ENCODE data around the gene UBE2D2. TPM values are rescaled to one million over a fixed set of nuclear protein-coding genes. Genes with fewer than 3 reads are reported as not detected.
"Not testable (repeated sequence)": the region's sequence is repeated elsewhere in the genome, so short reads cannot be mapped to it uniquely, and the experiment has no call there.

Gene UBE2D2
- total and polyA plus RNA-seq, 2 of the 13 experiments (the other 11 are each of a cell fraction or from before 2014, with no cell fraction given) = 79.1 to 109 TPM

- TF ChIP-seq TFAP4 (IDR thresholded peaks at IDR 0.05; ENCODE audit: borderline replicate concordance, low read depth) = peak; percentile 76; the same call in 1 of the 2 replicates
- TF ChIP-seq ZMYM4 (CRISPR knock-in tag; IDR thresholded peaks at IDR 0.05) = 0 out of 2 replicates have a peak, but pooled peaks have one; percentile 22
- TF ChIP-seq SALL2 (CRISPR knock-in tag; IDR thresholded peaks at IDR 0.05) = 0 out of 2 replicates have a peak, but pooled peaks have one; percentile 22
- not testable (repeated sequence) for TF ChIP-seq NONO (IDR thresholded peaks at IDR 0.05); NR2F6 (IDR thresholded peaks at IDR 0.05); USF2 (CRISPR knock-in tag; IDR thresholded peaks at IDR 0.05; ENCODE audit: borderline replicate concordance)
- peak; percentile 61; the same call in 1 of the 2 replicates for TF ChIP-seq NONO (CRISPR knock-in tag; conservative IDR thresholded peaks at IDR 0.05)
- peak; percentile 63; the same call in 1 of the 2 replicates for TF ChIP-seq ZNF788 (CRISPR knock-in tag; IDR thresholded peaks at IDR 0.05; ENCODE audit: borderline replicate concordance)
- peak; percentile 60; the same call in 1 of the 2 replicates for TF ChIP-seq MEIS2 (CRISPR knock-in tag; IDR thresholded peaks at IDR 0.05)
- peak; percentile 74 for TF ChIP-seq MNT (IDR thresholded peaks at IDR 0.05)
- TF ChIP-seq NR2F6 (CRISPR knock-in tag; IDR thresholded peaks at IDR 0.05) = peak; percentile 13; the same call in 1 of the 2 replicates
- TF ChIP-seq RAD21 (CRISPR knock-in tag; IDR thresholded peaks at IDR 0.05) = peak; percentile 83
- 0 out of 2 replicates have a peak, but pooled peaks have one; percentile 22 for TF ChIP-seq NFATC3 (CRISPR knock-in tag; IDR thresholded peaks at IDR 0.05)
- peak; percentile 65; the same call in 1 of the 2 replicates for TF ChIP-seq ERF (CRISPR knock-in tag; IDR thresholded peaks at IDR 0.05)
- peak; percentile 21 to 48; a peak in 1 of 4 replicates for TF ChIP-seq HMGXB4 (CRISPR knock-in tag; IDR thresholded peaks at IDR 0.05; ENCODE audit: borderline replicate concordance in 1 of 2, low read depth in 1 of 2)
- TF ChIP-seq ZNF441 (CRISPR knock-in tag; IDR thresholded peaks at IDR 0.05; ENCODE audit: borderline replicate concordance) = 0 out of 2 replicates have a peak, but pooled peaks have one; percentile 34
- TF ChIP-seq CTCF (CRISPR knock-in tag; IDR thresholded peaks at IDR 0.05) = peak; percentile 94
- TF ChIP-seq KDM5B (CRISPR knock-in tag; IDR thresholded peaks at IDR 0.05; ENCODE audit: borderline replicate concordance) = 0 out of 2 replicates have a peak, but pooled peaks have one; percentile 23
- peak; percentile 33; the same call in 1 of the 2 replicates for TF ChIP-seq HDAC2 (CRISPR knock-in tag; IDR thresholded peaks at IDR 0.05)
- peak; percentile 53; the same call in 1 of the 2 replicates for TF ChIP-seq SMAD3 (CRISPR knock-in tag; IDR thresholded peaks at IDR 0.05)
- peak; percentile 29; the same call in 1 of the 2 replicates for TF ChIP-seq SAP130 (CRISPR knock-in tag; IDR thresholded peaks at IDR 0.05; ENCODE audit: low read depth)
- peak; percentile 54; the same call in 1 of the 2 replicates for TF ChIP-seq USF2 (IDR thresholded peaks at IDR 0.05; ENCODE audit: low read depth, low read length)
- peak; percentile 38; the same call in 1 of the 2 replicates for TF ChIP-seq ZFY (CRISPR knock-in tag; IDR thresholded peaks at IDR 0.05)
These were observed 47.7 kb upstream of the UBE2D2 start (continued) for GRCh38 chr5:139513434-139513833.
